NT2/D1 (cell line): Measurements from ENCODE around the gene TGM2.

Experiments used
- SUZ12 ChIP-seq: IDR thresholded peaks from 2 replicates; pipeline ENCODE4 v1.6.1; 2011; ENCODE audit not compliant: insufficient read length, insufficient read depth; ENCODE audit errors: extremely low read depth
- YY1 ChIP-seq: IDR thresholded peaks from 2 replicates; pipeline ENCODE4 v1.6.1; 2011; ENCODE audit not compliant: insufficient read length, insufficient read depth
- ZNF274 ChIP-seq: IDR thresholded peaks from 2 replicates; pipeline ENCODE4 v1.6.1; 2011; ENCODE audit warnings: mild to moderate bottlenecking, low read depth, low read length

GRCh38 chr20:38213607-38213940 lies 48.5 kb upstream of the TGM2 start:
- TF ChIP-seq ZNF274 (no peak), SUZ12 (no peak), YY1 (no peak)
